ENCODE results near the gene TOX3.

The TOX3 gene

DNA sequence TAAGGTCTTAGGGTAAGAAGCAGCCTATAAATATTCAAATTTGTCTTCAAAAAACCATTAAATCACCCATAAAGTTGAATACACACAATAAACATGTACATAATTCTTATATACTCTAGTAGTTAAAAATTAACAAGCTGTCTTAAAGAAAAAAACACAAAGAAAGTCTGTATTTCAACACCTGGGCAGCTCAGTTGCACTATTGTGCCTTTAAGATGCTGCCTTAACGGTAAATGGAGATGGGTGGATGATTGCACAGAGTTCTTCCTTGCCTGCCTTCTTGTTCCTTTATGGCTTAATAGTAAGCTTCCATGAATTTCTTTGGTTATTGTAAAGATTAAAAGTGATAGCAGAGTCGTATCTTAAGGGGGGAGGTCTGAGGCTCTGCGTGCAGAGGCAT is 105.1 kb downstream of the TOX3 start:
- no peak for DNase-seq

DNA sequence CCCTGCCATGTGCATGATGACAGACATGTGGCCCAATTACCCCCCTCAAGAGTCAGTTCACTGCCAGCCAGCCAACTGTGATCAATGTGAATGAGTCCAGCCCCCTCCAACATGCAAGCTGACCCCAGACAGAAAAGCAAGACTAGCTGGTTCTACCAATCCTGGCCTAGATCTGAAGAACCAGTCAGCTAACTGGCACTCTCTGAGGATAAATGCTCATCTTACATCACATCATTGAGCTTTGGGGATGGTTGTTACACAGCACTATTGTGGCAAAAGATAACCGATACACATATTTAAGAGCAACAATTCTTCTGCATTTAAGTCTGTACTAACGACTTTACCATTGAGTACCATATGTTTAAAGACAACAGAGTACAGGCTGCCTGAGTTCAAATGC is 106.7 kb downstream of the TOX3 start:
- no peak for DNase-seq

DNA sequence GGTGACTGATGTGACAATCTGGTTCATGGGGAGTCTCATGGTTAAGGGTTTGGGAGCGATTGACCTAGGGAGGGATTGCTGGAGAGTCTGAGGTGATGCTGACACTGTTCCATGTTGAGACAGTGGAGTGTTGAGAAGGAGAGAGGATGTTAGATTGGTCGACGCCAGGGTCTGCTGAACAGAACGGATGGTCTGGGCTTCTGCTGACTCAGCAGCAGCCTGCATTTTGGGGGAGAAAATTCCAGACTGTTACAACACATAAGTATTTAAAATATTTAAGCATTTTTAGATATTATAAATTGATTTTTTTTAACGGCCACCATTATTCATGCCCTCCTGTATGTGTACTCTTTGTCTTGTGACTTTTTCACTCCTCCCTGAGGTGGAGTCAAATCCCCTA is 107.2 kb downstream of the TOX3 start:
- no peak for DNase-seq

DNA sequence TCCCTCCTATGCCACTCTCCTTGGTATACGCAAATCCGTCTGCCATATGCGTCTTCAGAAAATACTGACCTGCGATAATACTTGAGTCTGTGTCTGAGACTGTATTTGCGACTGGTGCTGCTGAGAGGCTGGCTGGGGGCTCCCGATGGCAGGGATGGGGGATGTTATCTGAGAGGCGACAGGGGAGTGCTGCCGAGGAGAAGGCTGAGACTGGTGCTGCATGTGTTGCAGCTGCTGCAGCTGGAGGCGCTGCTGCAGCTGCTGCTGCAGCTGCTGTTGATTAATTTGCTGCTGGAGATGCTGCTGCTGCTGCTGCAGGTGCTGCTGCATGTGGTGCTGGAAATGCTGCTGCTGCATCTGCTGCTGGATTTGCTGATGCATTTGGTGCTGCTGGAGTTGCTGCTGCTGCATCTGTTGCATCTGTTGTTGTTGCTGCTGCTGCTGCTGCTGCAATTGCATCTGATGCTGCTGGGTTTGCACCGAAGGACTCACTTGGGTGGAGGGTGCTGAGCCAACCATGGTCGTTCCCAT is 107.7 kb downstream of the TOX3 start:
- no peak for DNase-seq

DNA sequence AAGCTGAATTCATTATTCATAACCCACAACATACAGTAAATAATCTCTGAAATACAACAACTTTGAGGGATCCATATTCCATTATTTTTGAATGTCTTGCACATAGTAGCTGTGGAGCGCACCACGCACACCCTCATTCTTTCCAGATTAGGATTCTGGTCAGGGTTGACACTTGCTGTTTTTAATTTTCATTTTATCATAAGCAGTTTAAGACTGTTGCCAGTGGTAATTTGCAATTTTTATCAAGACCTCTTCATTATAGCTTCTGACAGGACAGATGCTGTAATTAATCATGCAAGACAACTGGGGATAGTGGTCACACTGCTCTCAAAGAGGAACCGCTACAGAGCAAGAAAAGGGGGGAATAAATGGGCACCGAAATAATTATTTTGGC is 109.7 kb downstream of the TOX3 start:
- DNase-seq, result no peak

DNA sequence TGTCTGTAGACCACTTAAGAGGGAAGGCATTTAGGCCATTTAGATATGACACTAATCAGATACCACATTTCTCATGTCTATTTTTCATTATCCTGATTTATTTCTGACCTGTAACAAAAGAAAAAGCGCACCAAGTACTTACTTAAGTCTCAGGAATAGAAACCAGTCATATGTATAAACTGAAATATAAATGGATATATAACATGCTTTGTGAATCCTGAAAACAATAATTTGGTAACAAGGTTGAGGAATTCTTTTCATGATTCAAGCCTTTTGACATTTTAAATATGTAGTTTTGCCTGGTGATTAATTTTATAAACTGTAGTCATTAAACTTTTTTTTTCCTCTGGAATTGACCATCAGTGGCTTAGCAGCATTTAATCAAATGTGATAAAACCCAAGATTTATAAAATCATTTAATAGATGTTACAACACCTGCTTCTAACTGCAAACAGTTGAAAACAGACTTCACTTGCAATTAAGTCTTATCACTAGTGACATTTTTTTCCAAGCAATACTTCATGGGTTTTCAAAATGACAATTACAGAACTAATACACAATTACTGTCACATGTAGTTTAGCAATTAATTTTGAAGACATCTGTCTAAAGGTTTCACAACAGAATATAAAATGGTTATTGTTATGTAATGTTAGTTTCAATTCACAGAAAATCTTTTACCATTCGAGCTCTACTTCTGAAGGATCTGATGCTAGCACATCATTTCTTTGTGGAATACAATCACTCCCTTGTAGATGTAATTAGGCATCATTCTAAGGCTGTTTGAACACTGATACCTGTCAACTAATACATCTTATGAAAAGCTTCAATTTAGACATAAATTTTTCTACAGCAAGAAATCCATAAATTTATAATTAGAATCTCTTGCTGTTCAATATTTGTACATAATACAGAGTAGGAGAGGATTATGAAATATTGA is 110.3 kb downstream of the TOX3 start:
- DNase-seq, result no peak

DNA sequence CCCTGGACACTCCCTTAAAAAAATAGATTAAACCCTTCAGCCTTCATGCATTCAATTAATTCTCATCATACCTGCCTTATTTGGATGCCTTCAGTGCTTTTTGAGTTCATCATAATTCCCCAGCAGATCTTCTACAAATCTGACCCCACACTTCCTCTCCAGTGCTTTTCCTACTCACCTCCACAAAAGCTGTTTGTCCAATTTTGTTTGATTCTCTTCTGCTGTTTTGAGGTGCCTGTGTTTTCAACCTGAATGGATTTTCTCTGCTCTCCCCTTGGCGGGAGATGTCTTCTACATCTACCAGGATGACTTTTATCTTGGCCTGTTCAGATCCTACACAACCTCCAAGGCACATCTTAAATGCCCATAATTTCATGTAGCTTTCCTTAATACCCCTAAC is 112.7 kb downstream of the TOX3 start:
- no peak for DNase-seq

DNA sequence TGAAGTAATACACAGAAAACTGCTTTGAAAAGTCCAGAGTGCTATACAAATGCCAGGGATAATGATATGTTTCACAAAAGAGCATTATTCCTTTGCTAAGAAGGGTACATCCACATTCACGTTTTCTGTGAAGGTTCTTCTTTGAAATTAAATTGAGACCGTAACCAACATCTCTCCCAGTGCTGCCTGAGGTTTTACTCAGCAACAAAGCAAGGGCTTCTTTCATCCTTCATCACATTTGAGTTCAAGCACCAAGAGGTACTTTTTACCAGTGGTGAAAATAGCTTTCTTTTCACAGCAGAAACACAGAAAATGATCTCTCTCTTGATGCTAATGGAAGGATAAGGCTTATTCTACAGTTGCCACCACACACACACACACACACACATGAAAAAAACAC is 113.3 kb downstream of the TOX3 start:
- DNase-seq, result no peak

DNA sequence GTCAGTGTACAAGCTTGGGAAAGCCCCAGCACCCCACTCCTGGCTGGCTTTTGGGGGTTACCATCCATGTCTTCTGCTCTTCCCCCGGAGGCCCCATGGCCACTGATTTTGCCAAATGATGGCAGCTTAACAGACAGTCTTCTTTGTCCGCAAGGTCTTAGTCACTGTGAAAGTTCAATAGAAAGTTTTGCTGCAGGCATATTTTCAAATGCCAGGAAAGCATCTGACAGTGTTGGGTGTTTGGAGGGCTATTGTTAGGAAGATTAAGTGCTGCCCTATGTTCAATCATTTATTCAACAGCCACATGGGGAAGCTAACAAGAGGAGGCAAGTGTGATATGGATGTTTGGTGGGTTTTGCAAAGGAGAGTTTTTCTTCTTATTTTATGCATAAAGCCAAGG is 122.4 kb downstream of the TOX3 start:
- no peak for DNase-seq

DNA sequence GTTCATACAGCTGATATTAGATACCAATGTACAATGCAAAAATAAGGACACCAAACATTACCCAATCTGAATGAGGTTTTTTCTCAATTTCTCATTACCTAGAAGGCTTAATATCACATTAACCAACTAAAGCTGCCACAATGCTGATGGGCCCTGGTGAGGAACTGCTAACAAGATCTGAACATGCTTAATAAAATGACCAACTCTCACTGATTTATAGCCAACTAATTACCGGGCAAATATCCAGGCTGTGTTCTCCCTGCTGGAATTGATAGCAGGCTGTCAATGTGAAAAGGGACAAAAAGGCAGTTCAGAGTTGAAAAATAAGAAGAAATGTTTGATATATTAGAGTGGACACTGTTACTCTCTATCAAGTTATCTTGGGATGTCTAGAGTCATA is 124.6 kb downstream of the TOX3 start:
- DNase-seq, result no peak

DNA sequence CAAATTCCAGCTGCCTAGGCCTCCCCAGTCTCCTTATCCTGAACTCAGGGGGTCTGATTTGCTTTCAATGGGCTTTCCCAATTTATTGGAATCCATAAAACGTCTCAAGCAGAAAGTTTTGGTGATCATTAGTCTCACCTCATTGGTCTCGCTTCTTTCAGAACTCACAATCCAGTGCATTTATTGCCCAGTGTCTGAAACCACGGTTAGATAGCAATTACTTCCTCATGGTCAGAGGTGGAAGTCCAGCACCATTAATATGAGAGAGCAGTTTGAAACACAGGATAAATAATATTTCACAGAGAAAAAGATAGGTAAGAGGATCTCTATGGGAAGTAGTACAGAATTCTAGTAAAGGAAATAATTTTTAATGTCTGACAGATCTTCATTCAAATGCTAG is 128.7 kb downstream of the TOX3 start:
- no peak for DNase-seq

DNA sequence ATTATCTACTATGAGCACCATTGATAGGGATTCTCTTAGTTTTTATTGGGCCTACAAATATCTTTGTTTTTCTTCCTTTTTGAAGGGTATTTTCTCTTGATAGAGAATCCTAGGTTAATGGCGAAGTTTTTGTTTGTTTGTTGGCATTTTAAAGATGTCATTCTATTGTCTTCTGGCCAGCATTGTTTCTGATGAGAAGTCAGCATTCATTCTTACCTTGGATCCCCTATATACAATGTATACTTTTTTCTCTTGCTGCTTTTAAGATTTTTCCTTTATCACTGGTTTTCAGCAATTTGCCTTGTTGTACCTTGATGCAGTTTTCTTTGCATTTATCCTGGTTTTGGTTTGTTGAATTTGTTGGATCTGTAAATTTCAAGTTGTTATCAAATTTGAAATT is 130.1 kb downstream of the TOX3 start:
- no peak for DNase-seq

DNA sequence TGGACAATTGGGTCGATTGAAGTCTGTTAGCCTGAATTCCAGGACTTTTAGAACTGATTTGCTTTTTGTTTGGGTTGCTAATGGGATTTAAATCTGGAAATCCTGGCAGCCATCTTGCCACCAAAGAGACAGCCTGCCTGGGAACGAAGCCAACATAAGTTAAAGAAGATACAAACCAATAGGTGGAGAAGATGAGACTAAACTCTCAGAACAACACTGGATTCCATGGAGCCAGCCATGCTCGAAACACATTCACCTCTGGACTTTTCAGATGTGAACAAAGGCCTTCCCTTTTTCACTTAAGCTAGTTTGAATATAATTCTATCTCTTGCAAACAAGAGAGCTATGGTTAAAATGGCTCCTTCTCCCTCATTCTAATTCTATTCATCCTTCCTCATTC is 135.9 kb downstream of the TOX3 start:
- DNase-seq, result no peak

DNA sequence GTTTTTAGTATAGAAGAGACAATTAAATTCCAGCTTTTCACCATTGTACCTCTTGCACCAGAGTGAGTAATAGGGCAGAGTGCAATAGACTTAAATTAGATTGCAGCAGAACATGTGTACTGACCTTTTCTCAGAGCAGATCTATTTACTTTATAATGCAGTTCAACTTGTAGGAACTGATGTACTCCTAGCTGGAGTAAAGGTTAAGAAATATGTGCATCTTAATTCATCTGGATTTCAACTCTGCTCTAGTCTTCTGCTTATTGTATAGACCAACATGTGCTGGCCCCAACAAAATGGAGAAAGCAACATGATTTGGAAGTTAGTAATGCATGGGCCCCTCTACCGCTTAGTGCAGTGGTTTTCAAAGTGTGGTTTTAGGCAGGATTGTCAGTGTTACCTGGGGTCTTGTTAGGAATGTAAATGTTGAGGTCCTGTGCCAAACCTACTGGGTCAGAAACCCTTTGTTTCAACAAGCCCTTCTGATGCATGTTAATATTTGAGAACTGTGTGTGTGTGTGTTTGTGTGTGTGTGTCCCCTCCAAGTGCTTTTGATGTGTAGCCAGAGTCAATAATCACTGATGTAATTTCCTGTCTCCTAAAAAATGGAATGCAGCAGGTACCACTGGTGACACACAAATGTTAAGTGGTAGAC is 138.6 kb downstream of the TOX3 start:
- no peak for DNase-seq

DNA sequence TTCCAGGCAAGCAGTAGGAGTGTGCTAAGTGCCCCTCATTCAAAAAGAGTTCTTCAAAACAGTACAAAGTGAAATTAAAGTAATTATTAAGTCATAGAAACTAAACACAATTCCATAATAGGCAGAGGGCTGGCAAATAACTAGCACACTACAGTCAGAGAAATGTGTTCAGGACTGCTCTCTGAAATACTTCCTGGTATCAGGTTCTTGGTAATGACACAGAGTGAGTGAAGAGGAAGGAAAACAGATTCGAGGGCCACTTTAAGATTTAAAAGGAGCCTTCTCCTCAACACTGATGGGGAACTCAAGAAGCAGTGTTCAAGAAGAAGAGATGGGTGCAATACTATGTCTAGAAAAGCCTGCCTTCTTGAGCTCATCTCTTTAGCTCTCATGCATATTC is 139.2 kb downstream of the TOX3 start:
- DNase-seq, result no peak

DNA sequence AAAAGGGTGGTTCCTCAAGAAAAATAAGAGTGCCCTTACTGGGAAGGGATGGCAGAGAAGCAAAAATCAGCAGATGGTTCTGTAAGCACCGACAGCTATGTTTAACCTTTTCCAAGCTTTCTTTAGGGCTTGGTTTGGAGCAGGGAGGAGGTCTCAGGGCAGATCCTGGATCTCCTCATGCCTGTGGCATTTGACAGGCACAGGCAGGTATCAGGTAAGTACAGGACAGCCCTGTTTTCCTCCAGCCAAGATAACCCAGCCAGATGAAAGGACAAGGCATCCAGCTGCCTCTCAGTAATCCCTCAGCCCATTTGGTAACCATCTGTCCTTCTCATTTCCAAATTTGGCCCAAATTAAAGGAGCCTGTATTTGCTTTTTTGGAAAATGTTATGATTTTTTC is 141.5 kb downstream of the TOX3 start:
- no peak for DNase-seq

DNA sequence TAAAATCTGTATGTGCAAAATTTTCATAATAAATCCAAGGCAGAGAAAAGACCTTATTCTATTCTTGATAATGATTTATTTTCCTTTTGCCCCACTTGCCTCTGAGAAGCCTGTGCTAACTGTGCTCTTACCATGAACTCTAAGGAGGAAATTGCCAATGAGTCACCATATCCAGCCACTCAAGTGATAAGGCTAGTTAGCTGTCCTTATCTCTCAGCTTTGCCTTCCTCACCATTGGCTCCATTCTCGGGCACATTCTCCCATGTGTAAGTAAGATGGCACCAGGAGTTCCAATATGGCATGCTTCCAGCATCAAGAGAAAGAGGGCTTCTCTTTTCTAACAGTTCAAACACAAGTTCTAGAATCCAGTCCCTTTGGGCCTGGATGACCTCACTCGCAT is 142.4 kb downstream of the TOX3 start:
- no peak for DNase-seq

DNA sequence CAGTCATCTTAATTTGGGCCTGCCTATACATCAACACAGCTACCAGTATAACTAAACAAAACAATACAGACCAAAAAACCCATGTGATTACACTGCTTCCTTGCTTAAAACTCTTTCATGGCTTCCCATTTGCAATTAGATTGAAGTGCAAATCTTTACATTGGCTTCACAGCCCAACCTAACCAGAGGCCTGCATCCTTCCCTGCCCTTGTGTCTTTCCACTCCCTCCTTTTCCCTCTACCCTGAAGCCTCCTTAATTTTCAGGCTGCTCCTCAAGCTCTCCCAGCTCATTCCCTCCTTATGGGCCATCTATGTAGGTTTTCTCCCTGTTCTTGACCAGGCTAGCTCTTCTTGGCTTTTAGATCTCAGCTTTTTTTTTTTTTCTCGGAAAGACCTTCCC is 147.8 kb downstream of the TOX3 start:
- DNase-seq, result no peak

DNA sequence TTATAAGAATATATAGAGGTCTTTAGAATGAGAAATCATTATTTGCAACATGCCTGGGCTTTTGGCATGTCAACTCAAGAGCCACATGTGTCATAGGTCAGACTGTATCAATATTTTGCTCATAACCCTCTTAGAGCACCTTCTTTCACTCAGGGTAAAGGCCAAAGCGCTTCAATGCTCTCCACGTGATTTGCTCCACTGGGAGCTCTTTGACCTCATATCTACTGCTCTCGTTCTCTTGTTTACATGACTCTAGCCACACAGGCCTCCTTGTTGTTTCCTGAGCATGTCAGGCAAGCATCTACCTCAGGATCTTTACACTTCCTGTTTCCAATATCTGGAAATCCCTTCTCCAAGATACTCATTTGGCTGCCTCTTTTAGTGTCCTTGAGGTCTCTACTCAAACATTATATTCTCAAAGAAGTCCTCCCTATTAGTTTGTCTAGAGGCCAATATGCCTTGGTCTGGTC is 148.4 kb downstream of the TOX3 start:
- DNase-seq, result no peak

DNA sequence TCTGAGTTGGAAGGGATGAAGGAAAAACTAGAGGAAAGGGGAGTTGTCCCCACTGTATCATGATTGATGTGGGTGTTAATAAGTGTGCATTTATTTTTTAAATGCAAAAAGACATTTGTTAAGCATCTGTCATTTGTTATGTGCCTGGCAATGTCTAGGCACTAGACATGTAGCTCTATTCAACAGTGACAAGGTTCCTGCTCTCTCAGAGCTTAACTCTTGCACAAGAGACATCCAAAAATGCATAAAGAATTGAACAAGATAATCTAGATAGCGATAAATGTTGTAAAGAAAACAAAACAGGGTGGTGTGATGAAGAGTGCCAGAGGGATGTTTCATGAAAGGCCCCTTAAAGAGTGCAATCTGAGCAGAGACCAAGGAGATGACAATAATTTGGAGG is 148.9 kb downstream of the TOX3 start:
- DNase-seq, result no peak

DNA sequence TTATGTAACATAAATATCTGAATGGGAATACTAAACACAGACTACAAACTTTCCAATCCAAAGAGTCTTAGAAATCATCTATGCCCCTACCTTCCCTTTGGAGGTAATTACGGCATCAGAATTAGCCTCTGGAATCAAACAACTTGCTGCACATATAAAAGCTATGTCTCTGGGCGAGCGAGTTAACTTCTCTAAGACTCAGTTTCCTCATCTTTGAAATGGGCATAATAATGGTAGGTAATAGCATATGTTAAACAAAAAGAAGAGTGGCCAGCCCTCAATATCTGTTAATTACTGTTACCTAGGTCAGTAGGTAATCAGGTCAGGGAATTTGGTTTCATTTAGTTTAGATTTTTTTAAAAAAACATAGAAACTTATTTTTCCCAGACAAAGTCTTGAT is 153.5 kb downstream of the TOX3 start:
- no peak for DNase-seq

DNA sequence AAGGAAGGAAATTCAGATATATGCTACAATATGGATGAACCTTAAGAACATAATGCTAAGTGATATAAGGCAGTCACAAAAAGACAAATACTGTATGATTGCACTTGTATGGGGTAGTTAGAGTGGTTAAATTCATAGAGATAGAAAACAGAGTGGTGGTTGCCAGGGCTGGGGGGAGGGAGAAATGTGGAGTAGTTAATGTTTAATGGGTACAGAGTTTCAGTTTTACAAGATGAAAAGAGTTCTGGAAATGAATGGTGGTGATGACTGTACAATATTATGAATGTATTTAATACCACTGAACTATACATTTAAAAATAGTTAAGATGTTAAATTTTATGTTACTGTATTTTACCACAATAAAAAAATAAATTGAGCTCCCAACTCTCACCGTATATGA is 157.9 kb downstream of the TOX3 start:
- DNase-seq, result no peak

Measured in NCI-H345 (cell line).